ENCODE measurements around the gene CFAP58.

Gene CFAP58

GRCh38 chr10:104374591-104374990 is 21.0 kb downstream of the CFAP58 start:
- DNase-seq, result no peak

DNA sequence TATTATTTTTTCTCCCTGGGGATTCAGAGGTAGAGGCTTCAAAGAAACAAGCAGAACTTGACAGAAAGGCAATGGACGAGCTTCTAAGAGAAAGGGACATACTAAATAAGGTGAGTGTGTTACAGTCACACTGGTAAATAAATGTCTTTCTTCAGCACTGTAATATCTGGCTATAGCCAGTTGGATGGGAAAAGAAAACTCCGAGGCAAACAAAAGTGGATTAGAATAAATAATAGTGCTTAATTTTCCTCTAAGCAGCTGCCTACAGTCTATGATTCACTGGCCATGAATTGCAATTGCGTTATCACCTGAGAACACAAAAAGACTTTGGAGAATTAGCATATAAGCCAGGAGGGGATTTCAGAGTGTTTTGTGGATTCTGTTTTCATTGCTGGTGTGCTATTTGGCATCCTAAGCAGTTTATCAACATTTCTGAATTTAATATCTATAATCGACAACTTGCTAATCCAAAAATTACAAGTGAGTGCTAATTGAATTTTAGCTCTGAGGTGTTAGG is 23.2 kb downstream of the CFAP58 start:
- DNase-seq, result no peak

DNA sequence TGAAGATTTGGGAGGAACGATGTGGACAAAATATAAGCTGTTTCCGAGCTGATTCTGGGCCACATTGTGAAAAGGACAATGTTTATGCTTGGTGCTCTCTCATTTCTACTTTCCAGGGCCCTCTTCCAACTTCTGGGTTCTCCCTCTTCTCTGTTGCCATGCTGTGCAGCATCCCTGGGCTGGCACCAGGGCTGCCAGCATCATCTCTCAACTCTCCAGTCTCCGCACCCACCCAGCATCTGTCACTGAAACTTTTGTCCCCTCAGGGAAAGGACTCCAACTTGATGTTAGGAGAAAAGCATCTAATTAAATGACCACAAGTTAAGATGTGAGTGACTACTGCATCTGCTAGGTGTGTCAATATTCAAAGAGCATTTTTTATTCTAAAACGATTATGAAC is 26.7 kb downstream of the CFAP58 start:
- DNase-seq, result no peak

DNA sequence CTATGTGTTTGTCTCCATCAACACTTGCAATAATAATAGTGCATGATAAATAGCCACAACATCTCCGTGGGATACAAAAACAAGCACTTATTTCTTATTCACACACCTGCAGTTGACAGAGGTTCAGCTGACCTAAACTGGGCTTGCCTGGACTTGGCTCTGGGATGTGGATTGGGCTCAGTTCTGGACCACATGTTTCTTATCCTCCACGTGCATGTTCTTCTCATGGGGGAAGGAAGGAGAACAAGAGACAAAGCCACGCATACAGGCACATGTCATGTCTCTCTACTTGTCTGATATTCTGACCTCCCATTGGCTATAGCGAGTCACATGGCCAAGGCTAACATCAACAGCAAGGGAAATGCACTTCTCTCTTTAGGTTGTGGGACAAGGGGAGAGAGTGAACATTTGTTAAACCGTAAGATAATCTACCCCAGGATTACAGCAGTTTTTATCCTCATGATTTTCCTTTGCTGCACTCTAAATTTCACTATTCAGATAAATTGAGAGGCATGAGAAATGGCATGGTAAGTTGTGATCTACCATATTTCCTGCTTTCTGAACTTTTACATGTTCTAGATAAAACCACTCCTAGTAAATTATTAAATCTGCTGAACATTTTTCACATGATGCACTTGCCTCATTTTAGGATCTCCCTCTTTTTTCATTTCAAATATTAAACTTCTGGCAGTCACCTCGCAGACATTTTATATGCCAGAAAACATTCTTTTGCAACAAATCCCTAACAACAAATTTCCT is 33.7 kb downstream of the CFAP58 start:
- no peak for DNase-seq

DNA sequence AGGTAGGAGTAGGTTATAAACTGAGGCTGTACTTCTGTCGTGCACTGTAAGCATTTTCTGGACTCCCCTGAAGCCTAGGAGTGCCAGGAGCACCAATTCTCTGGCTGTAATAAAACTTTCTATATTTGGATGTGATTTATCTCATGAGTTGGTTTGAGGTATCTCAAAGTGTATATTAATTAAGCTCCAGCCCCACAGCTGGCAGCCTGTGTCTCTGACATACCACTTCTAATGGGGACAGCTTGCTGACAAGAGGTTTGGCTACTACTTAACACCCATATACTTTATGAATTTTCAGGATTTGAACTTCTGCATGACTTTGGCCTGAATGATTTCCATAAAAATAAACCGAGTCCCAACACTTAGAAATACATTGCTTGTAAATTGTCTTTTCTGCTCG is 35.2 kb downstream of the CFAP58 start:
- no peak for DNase-seq

- DNase-seq, result no peak
Measured at GRCh38 chr10:104391150-104391968, 37.7 kb downstream of the CFAP58 start.

- DNase-seq, result no peak
Measured at GRCh38 chr10:104391969-104392296, 38.3 kb downstream of the CFAP58 start.

GRCh38 chr10:104393387-104393786 is 39.8 kb downstream of the CFAP58 start:
- no peak for DNase-seq

DNA sequence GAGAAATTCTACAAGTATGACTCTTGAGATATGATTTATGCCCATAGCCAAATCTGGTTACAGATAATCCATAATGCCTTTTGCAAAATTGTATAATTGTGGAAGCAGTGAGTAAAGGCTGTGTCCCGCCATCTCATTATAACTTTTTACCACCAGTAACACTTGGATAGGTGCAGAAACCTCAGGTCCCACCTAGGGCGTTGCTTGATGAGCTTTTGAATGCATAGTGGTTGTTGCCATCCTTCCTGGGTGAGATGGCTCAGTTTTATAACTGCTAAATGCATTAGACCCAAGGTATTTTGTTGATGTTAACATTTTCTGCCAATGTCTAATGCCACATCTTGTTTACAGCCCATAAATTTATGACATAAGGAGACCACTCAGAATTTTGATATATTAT is 42.9 kb downstream of the CFAP58 start:
- no peak for DNase-seq

DNA sequence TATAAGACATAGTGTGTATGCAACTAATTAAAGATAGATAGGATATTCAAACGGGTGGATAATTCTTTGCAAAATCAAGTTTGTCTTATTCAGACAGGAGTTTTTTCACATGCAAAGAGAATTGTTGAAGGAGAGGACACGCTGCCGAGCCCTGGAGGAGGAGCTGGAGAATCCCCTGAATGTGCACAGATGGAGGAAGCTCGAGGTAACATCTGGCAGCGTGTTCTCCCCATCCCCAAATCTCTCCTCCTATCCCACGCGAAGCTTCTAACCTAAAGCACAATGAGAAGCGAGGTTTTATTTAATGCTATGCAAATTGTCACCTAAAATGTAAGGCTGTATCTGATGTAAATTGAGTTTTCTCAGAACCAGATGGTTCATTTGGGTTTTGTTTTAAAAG is 50.0 kb downstream of the CFAP58 start:
- peak; percentile 1 for DNase-seq

DNA sequence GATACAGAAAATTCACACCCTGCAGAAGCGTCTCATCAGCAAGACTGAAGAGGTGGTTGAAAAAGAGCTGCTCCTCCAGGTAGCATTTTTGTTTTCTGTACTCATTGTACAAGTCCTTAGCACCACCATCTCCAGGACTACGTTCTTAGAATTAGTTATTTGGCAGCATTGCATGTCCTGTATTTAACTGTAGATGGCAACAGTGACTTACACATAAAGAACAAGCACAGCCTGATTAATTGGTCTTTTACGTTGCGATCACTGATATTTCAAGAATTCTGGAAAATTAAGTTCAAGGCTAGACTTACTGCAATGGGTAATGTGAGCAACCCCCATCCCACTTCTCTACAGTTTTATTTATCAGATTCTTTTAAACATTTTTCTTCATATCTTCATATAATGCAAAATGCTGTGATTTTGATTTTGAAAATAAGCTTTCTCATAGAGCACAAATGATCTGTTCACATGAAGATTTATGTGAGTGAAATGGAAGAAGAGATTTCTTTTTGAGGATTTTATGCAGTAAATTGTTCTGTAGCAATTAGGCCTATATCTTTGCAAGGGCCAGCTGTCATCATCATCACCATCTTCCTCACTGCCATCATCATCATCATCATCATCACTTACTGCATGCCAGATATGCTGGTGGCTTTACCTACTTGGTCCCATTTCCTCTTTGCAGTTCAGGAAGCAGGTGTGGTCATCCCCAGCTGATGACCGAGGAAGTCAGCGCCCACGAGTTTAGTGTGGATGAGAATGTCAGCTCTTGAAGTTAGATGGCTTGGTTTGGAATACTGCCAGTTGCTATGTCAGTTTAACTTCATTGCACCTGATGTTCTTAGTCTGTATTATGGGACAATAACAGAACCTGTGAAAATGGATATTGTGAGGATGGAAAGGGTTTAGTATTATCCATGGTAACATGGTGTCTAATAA is 53.4 kb downstream of the CFAP58 start:
- peak; percentile 1 for DNase-seq

DNA sequence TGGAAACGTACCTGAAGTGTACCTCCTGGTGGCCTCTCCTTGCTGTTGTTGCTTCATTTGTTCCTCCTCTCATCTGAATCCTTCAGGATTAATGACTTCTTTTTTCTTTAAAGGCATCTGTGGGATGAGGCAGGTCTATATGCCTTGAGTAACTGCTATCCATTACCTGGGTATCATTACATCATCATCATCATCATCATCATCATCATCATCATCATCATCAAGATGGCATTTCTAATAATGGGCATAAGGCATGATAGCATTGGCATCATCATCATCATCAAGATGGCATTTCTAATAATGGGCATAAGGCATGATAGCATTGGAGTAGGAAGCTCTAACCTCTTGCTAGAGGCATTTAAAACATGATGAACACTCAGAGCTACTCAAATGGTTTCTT is 59.9 kb downstream of the CFAP58 start:
- DNase-seq, result no peak

DNA sequence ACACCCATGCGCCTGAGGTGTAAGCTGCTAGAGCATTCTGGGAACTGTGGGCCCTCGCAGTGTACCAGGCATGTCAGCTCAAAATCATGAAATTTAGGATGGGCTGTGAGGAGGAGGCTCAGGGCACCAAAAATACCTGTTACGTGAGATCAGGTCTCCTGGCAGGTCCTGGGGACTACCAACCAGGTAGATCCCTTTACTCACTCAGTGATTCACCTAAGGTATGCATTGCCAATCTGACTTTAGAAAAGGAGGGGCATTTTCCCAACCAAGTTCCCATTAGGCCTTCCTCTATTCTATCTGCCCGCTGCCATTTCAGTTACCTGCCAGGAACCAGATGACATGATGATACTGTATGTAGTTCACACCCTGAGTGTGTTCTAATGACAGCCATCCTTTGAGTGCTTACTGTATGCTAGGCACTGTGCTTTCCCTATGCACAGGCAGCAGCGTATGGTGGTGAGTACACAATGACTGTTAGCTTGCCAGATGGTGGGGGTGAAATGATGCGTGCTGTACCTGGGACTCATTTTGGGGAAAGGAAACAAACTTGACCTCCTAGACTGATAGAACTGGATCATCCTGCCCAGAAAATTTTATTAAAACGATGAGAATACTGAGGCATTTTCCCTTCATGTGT is 62.0 kb downstream of the CFAP58 start:
- DNase-seq, result no peak

DNA sequence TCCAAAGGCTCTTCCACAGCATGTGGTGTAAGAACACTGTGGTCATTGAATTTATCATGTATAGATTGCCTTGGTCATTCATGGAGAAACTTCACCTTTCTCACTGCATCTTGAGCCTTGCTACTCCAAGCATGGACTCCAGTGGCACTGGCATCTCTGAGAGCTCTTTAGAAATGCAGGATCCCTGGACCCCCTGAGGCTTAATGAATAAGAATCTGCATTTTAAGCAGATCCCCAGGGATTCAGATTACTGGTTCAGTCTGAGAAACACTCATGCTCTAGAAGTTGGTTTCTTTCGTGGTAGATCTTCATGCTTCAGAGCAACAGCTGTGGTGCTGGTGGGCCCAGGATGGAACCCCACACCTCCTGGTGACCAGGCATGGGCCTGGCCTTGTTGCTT is 63.2 kb downstream of the CFAP58 start:
- DNase-seq, result no peak

DNA sequence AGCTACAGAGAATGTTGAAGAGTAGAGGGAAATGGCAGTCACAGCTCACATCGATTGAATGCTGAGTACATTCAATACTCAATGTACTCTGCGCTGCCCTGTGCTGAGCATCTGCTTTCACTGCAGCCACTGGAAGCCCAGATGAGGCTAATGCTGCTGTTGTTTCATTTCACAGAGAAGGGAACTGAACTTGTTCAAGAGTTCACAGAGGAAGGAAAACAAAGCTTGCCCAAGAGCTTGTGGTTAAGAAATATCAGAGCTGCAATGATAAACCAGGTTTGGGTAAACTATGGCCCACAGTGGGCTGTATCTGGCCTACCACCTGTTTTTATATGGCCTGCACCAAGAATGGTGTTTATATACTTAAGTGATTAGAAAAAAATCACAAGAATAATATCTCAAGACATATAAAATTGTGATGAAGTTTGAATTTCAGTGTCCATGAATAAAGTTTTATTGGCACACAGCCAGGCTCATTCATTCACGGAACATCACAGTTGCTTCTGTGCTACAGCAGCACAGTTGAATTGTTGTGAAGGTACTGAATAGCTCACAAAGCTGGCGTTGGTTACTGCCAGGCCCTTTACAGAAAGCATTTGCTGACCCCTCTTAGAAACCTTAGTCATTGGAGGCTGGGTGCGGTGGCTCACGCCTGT is 64.1 kb downstream of the CFAP58 start:
- DNase-seq, result no peak

- DNase-seq, result no peak
Measured at GRCh38 chr10:104424719-104425118, 71.1 kb downstream of the CFAP58 start.

GRCh38 chr10:104427989-104428388 is 74.4 kb downstream of the CFAP58 start:
- DNase-seq, result no peak

- DNase-seq, result no peak
Measured at GRCh38 chr10:104429846-104430245, 76.2 kb downstream of the CFAP58 start.

- DNase-seq, result no peak
Measured at GRCh38 chr10:104430360-104430759, 76.7 kb downstream of the CFAP58 start.

- DNase-seq, result no peak
Measured at GRCh38 chr10:104433669-104434068, 80.0 kb downstream of the CFAP58 start.

GRCh38 chr10:104434601-104435000 is 81.0 kb downstream of the CFAP58 start:
- no peak for DNase-seq

GRCh38 chr10:104435822-104436221 is 82.2 kb downstream of the CFAP58 start:
- DNase-seq, result peak; percentile 61
